ENCODE measurements around the gene CCDC196. TPM values are rescaled to one million over a fixed set of nuclear protein-coding genes. Genes with fewer than 3 reads are reported as not detected.
"Not testable (repeated sequence)": the region's sequence is repeated elsewhere in the genome, so short reads cannot be mapped to it uniquely, and the experiment has no call there.

The CCDC196 gene
- polyA plus RNA-seq, 1 experiment: not detected

DNA sequence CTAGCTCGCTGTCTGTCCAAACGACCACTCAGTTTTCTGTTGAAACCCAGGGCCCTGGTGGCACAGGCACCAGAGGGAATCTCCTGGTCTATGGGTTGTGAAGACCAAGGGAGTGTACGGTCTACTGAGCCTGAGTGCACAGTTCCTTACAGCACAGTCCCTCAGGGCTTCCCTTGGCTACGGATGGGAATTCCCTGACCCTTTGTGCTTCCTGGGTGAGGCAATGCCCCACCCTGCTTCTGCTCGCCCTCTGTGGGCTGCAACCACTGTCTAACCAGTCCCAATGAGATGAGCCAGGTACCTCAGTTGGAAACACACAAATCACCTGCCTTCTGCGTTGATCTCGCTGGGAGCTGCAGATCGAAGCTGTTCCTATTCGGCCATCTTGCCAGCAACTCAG is 44.4 kb downstream of the CCDC196 start:
- CTCF ChIA-PET: no interaction called here
- Histone ChIP-seq H3K36me3 (ENCODE audit: control insufficient read depth, insufficient read depth, low read length) (no peaks in the 10 kb centered on the region), H3K4me3 (ENCODE audit: low read depth, low read length) (no peak overlapping the region), H3K27me3 (ENCODE audit: control insufficient read depth, insufficient read depth, low read length) (no peaks in the 10 kb centered on the region)
- TF ChIP-seq, protein P1, sequence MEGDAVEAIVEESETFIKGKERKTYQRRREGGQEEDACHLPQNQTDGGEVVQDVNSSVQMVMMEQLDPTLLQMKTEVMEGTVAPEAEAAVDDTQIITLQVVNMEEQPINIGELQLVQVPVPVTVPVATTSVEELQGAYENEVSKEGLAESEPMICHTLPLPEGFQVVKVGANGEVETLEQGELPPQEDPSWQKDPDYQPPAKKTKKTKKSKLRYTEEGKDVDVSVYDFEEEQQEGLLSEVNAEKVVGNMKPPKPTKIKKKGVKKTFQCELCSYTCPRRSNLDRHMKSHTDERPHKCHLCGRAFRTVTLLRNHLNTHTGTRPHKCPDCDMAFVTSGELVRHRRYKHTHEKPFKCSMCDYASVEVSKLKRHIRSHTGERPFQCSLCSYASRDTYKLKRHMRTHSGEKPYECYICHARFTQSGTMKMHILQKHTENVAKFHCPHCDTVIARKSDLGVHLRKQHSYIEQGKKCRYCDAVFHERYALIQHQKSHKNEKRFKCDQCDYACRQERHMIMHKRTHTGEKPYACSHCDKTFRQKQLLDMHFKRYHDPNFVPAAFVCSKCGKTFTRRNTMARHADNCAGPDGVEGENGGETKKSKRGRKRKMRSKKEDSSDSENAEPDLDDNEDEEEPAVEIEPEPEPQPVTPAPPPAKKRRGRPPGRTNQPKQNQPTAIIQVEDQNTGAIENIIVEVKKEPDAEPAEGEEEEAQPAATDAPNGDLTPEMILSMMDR (IDR thresholded peaks at IDR 0.05; ENCODE audit: insufficient read depth, low read depth, low read length): no peak
- no peak for DNase-seq (ENCODE audit: low read depth)
- POLR2A ChIA-PET: no interaction called here

DNA sequence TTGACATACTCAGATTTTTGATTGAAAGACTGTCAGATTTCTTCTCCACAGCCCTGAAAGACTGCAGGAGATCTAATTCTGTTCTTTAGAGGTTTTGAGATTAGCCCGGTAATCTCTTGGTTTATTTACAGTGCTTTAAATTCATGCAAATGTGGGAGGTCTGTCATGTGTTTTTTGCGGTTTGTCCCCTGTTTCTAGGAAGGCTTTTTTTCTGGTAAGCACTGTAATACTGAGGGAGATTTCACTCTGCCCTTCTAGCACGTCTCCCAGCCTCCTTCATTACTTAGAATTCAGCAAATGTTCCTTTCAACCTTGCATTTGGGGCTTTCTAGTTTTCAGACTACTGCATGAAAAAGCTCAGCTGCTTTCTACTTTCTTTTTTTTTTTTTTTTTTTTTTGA is 52.9 kb downstream of the CCDC196 start:
- no peaks in the 10 kb centered on the region for H3K36me3 ChIP-seq (ENCODE audit: control insufficient read depth, insufficient read depth, low read length)
- no peak for DNase-seq (ENCODE audit: low read depth)
- no peaks in the 10 kb centered on the region for H3K27me3 ChIP-seq (ENCODE audit: control insufficient read depth, insufficient read depth, low read length)
- H3K4me3 ChIP-seq (ENCODE audit: low read depth, low read length): no peak overlapping the region
- ChIA-PET CTCF (no interaction called here), POLR2A (no interaction called here)
- TF ChIP-seq, protein P1 (IDR thresholded peaks at IDR 0.05; ENCODE audit: insufficient read depth, low read depth, low read length): no peak

DNA sequence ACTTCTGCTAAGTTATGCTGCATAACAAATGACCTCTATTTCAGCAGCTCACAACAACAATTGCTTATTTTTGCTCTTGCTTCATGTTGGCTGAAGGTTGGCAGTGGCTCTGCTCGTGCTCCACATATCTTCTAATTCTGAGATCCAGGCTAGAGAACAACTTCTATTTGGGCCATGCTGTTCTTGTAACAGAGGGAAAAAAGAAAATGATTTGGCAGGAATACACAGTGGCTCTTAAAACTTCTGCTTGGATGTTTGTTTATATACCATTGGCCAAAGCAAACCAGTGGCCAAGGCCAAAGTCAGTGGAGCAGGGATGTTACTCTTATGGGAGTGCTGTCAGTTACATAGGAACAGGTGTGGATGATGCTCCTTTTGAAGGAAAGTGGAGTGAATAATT is 53.9 kb downstream of the CCDC196 start:
- Histone ChIP-seq H3K27me3 (ENCODE audit: control insufficient read depth, insufficient read depth, low read length) (no peaks in the 10 kb centered on the region), H3K4me3 (ENCODE audit: low read depth, low read length) (no peak overlapping the region), H3K36me3 (ENCODE audit: control insufficient read depth, insufficient read depth, low read length) (no peaks in the 10 kb centered on the region)
- POLR2A ChIA-PET: no interaction called here
- TF ChIP-seq, protein P1 (IDR thresholded peaks at IDR 0.05; ENCODE audit: insufficient read depth, low read depth, low read length): no peak
- CTCF ChIA-PET: no interaction called here
- no peak for DNase-seq (ENCODE audit: low read depth)

DNA sequence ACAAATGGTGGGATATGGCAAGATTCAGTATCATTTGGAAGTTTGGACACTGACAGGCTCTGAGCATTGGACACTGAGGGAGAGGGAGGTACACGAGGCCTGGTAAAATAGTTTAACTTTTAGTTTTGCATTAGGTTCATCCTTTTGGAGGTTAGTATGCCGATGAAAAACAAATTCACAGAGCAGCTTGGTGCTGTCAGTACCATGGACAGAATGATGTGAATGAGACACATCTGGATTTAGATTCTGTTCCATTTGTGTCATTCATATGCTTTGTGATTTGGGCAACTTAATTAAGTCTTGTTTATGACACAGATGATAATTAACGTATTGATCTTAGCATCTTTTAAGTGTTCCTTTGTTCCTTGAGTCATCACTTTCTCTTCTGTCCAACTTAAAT is 55.5 kb downstream of the CCDC196 start:
- no peak for DNase-seq (ENCODE audit: low read depth)
- Histone ChIP-seq H3K4me3 (ENCODE audit: low read depth, low read length) (no peak overlapping the region), H3K36me3 (ENCODE audit: control insufficient read depth, insufficient read depth, low read length) (no peaks in the 10 kb centered on the region), H3K27me3 (ENCODE audit: control insufficient read depth, insufficient read depth, low read length) (no peaks in the 10 kb centered on the region)
- ChIA-PET POLR2A (no interaction called here), CTCF (interaction anchor here (1.6 kb wide), 1 partner anchor 9 kb away, joined by 4 read pairs; no protein-coding TSS in a partner anchor)
- TF ChIP-seq, protein P1 (IDR thresholded peaks at IDR 0.05; ENCODE audit: insufficient read depth, low read depth, low read length): no peak

DNA sequence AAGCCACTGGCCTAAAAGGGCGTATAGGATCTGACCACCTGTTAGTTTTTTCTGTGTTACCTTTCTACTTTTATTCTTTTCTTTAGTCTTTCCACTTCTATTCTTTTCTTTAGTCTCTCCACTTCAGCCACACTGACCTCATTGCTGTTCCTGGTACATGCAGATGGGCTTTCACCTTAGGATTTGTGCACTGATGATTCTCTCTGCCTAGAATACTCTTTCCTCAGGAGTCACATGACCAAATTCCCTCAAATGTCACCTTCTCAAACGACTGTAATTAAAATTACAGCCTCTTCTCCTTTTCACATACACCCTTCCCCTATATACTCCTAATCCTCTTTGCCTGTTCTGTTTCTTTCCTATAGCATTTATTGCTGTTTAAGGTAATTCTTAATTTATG is 57.8 kb downstream of the CCDC196 start:
- Histone ChIP-seq H3K36me3 (ENCODE audit: control insufficient read depth, insufficient read depth, low read length) (no peaks in the 10 kb centered on the region), H3K4me3 (ENCODE audit: low read depth, low read length) (no peak overlapping the region), H3K27me3 (ENCODE audit: control insufficient read depth, insufficient read depth, low read length) (no peaks in the 10 kb centered on the region)
- CTCF ChIA-PET: no interaction called here
- DNase-seq (ENCODE audit: low read depth): no peak
- TF ChIP-seq, protein P1 (IDR thresholded peaks at IDR 0.05; ENCODE audit: insufficient read depth, low read depth, low read length): no peak
- POLR2A ChIA-PET: no interaction called here

DNA sequence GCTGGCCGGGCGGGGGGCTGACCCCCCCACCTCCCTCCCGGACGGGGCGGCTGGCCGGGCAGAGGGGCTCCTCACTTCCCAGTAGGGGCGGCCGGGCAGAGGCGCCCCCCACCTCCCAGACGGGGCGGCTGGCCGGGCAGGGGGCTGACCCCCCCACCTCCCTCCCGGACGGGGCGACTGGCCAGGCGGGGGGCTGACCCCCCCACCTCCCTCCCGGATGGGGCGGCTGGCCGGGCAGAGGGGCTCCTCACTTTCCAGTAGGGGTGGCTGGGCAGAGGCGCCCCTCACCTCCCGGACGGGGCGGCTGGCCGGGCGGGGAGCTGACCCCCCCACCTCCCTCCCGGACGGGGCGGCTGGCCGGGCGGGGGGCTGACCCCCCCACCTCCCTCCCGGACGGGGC is 59.0 kb downstream of the CCDC196 start:
- POLR2A ChIA-PET; CTCF ChIA-PET; DNase-seq (ENCODE audit: low read depth); H3K36me3 ChIP-seq (ENCODE audit: control insufficient read depth, insufficient read depth, low read length); H3K4me3 ChIP-seq (ENCODE audit: low read depth, low read length); H3K27me3 ChIP-seq (ENCODE audit: control insufficient read depth, insufficient read depth, low read length): not testable (repeated sequence)

DNA sequence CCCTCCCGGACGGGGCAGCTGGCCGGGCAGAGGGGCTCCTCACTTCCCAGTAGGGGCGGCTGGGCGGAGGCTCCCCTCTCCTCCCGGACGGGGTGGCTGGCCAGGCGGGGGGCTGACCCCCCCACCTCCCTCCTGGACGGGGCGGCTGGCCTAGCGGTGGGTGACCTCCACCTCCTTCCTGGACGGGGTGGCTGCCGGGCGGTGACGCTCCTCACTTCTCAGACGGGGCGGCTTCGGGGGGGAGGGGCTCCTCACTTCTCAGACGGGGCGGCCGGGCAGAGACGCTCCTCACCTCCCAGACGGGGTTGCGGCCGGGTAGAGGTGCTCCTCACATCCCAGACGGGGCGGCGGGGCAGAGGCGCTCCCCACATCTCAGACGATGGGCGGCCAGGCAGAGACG is 59.6 kb downstream of the CCDC196 start:
- CTCF ChIA-PET; POLR2A ChIA-PET; H3K36me3 ChIP-seq (ENCODE audit: control insufficient read depth, insufficient read depth, low read length); H3K4me3 ChIP-seq (ENCODE audit: low read depth, low read length); DNase-seq (ENCODE audit: low read depth); H3K27me3 ChIP-seq (ENCODE audit: control insufficient read depth, insufficient read depth, low read length): not testable (repeated sequence)

Measured in BJ (cell line).